ENCODE results near the gene OSGIN1. TPM values are rescaled to one million over a fixed set of nuclear protein-coding genes. Genes with fewer than 3 reads are reported as not detected.
A peak's percentile ranks its signal among the peaks of the same experiment; 100 is the strongest.

The OSGIN1 gene
- total RNA-seq, 1 experiment from 2014 or later: 26.1 TPM

GRCh38 chr16:83926726-83927397 lies 26.2 kb upstream of the OSGIN1 start:
- DNase-seq (ENCODE audit: low spot score): peak; percentile 61

GRCh38 chr16:83928341-83929055 lies 24.5 kb upstream of the OSGIN1 start:
- no peak for DNase-seq (ENCODE audit: low spot score)

- no peak for DNase-seq (ENCODE audit: low spot score)
These were observed 23.1 kb upstream of the OSGIN1 start for GRCh38 chr16:83929811-83930555.

GRCh38 chr16:83930730-83931500 lies 22.1 kb upstream of the OSGIN1 start:
- no peak for DNase-seq (ENCODE audit: low spot score)

- no peak for DNase-seq (ENCODE audit: low spot score)
These were observed 21.5 kb upstream of the OSGIN1 start for GRCh38 chr16:83931556-83931955.

- no peak for DNase-seq (ENCODE audit: low spot score)
These were observed 20.7 kb upstream of the OSGIN1 start for GRCh38 chr16:83932304-83932703.

- DNase-seq (ENCODE audit: low spot score): no peak
These were observed 19.9 kb upstream of the OSGIN1 start for GRCh38 chr16:83932955-83933673.

- no peak for DNase-seq (ENCODE audit: low spot score)
These were observed 19.0 kb upstream of the OSGIN1 start for GRCh38 chr16:83933885-83934683.

GRCh38 chr16:83934684-83934977 lies 18.4 kb upstream of the OSGIN1 start:
- DNase-seq (ENCODE audit: low spot score): no peak

- no peak for DNase-seq (ENCODE audit: low spot score)
These were observed 17.8 kb upstream of the OSGIN1 start for GRCh38 chr16:83935005-83935857.

GRCh38 chr16:83935858-83936255 lies 17.2 kb upstream of the OSGIN1 start:
- DNase-seq (ENCODE audit: low spot score): no peak

GRCh38 chr16:83936581-83937165 lies 16.4 kb upstream of the OSGIN1 start:
- DNase-seq (ENCODE audit: low spot score): no peak

- no peak for DNase-seq (ENCODE audit: low spot score)
These were observed 15.8 kb upstream of the OSGIN1 start for GRCh38 chr16:83937267-83937666.

GRCh38 chr16:83937922-83938885 lies 14.8 kb upstream of the OSGIN1 start:
- DNase-seq (ENCODE audit: low spot score): no peak

GRCh38 chr16:83939266-83939855 lies 13.7 kb upstream of the OSGIN1 start:
- DNase-seq (ENCODE audit: low spot score): no peak

- no peak for DNase-seq (ENCODE audit: low spot score)
These were observed 12.9 kb upstream of the OSGIN1 start for GRCh38 chr16:83940119-83940518.

- DNase-seq (ENCODE audit: low spot score): no peak
These were observed 12.2 kb upstream of the OSGIN1 start for GRCh38 chr16:83940630-83941378.
